Stimulated activated naive CD4-positive, alpha-beta T cell (primary cell): ENCODE results near the gene RBFA.

Experiments used
- DNase-seq, 6 experiments: peaks; one replicate each; lab custom pipeline; 2025; lab: John Stamatoyannopoulos, UW

RBFA gene

DNA sequence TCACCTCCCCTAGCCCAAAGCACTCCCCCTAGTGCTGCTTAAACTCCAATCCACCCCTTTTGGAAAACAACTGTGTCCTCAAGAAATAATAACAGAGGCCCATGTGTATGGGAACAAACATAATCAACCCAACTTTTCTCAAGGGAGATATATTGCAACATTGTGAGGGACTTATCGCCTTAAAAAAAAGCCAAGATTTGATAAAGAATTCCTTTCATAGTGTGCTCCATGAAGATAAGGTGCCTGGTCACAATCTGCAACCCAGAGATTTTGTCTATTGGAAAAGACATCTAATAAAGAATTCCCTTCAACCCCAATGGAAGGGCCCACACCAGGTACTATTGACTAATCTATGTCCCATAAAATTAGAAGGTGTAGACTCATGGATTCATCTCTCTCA is 4.5 kb upstream of the RBFA start:
- no peak for DNase-seq

- DNase-seq = peak; percentile 81 to 98 (median 89)
Observed at GRCh38 chr18:80033181-80034067, 810 bp upstream of the RBFA start.

GRCh38 chr18:80034852-80035406 is 695 bp downstream of the RBFA start:
- DNase-seq = no peak

GRCh38 chr18:80035997-80036396 is 1.8 kb downstream of the RBFA start:
- DNase-seq = no peak

GRCh38 chr18:80037300-80037699 is 3.1 kb downstream of the RBFA start:
- no peak for DNase-seq

- no peak for DNase-seq
Observed at GRCh38 chr18:80037869-80038630, 3.8 kb downstream of the RBFA start.

- no peak for DNase-seq
Observed at GRCh38 chr18:80040515-80040914, 6.3 kb downstream of the RBFA start.

- DNase-seq = no peak
Observed at GRCh38 chr18:80041424-80041823, 7.2 kb downstream of the RBFA start.

- no peak for DNase-seq
Observed at GRCh38 chr18:80042785-80043184, 8.6 kb downstream of the RBFA start.

- DNase-seq = no peak
Observed at GRCh38 chr18:80044072-80044471, 9.8 kb downstream of the RBFA start.

GRCh38 chr18:80046011-80046410 is 11.8 kb downstream of the RBFA start:
- DNase-seq = no peak

- DNase-seq = no peak
Observed at GRCh38 chr18:80046431-80046830, 12.2 kb downstream of the RBFA start.

- no peak for DNase-seq
Observed at GRCh38 chr18:80046961-80047541, 12.8 kb downstream of the RBFA start.

- DNase-seq = no peak
Observed at GRCh38 chr18:80050797-80051196, 16.6 kb downstream of the RBFA start.

- no peak for DNase-seq
Observed at GRCh38 chr18:80056095-80056494, 21.9 kb downstream of the RBFA start.

GRCh38 chr18:80059945-80060344 is 25.7 kb downstream of the RBFA start:
- DNase-seq = no peak

GRCh38 chr18:80065705-80066104 is 31.5 kb downstream of the RBFA start:
- DNase-seq = no peak

DNA sequence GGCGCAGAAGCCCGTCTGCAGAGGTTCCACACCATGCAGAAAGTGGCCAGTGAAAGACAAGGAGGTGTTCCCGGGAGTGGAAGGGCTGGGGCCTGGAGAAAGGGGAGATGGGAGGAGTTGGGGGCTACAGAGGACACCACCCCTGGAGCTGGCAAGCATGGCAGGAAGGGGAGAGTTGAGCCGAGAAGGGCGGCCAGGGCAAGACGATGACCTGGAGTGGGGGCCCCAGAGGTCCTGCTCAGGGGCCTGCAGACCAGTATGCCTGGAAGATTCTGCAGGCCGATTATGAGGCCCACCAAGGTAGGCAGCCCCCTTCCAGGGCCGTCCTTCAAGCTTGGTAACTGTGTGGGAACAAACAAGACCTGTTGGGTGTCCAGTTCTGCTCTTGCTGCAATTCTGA is 33.1 kb downstream of the RBFA start:
- DNase-seq = no peak

- no peak for DNase-seq
Observed at GRCh38 chr18:80067897-80068296, 33.7 kb downstream of the RBFA start.

DNA sequence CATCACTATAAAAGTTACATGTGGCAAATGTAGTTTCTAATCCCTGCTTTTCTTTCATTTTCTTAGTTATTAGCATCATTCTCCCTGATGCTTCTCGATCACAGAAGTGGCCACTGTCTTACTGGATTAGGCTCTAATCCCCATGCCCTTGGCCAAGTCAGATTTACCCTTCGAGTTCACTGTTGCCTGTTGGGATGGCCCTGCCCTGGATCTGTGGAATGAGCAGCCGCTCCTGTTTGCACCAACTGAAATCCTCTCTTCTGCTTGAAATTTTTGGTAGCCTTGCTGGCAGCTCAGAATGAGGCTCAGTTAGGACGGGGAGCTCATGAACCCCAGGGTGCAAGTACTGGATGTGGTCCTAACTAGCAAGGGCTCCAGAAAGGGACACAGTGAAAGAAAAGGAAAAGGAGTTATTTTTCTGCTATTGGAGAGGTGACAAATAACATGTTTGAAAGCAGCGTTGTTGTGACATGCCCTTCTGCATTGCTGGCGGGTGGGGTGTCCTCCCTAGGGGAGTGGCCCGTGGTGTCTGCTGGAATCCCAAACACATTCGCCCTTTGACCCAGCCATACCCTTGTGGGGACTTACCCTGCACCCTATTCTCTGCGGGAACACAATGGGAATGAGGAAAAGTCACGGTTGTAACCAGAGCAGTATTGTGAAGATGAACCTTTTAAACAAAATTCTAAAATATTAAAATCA is 34.5 kb downstream of the RBFA start:
- DNase-seq = no peak

GRCh38 chr18:80070825-80071224 is 36.6 kb downstream of the RBFA start:
- no peak for DNase-seq

DNA sequence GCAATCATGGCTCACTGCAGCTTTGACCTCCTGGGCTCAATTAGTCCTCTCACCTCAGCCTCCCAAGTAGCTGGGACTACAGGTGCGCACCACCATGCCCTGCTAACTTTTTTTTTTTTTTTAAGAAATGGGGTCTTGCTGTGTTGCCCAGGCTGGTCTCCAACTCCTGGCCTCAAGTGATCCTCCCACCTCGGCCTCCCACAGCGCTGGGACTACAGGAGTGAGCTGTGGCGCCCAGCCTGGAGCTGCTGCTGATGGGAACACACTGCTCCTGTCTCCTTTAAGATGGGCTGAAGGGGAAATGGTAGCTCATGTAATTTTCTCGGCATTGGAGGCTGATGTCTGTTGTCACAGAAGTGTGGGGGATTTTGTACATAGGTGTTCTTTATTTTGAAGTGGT is 39.9 kb downstream of the RBFA start:
- DNase-seq = no peak
